GOT3 (cell line): ENCODE results near the gene FAM81A.

Experiments used
- DNase-seq: peaks from one replicate; lab custom pipeline; 2025; ENCODE audit warnings: mixed read lengths; lab: John Stamatoyannopoulos, UW

The FAM81A gene

GRCh38 chr15:59541750-59542149 is 103.8 kb downstream of the FAM81A start:
- DNase-seq: no peak

DNA sequence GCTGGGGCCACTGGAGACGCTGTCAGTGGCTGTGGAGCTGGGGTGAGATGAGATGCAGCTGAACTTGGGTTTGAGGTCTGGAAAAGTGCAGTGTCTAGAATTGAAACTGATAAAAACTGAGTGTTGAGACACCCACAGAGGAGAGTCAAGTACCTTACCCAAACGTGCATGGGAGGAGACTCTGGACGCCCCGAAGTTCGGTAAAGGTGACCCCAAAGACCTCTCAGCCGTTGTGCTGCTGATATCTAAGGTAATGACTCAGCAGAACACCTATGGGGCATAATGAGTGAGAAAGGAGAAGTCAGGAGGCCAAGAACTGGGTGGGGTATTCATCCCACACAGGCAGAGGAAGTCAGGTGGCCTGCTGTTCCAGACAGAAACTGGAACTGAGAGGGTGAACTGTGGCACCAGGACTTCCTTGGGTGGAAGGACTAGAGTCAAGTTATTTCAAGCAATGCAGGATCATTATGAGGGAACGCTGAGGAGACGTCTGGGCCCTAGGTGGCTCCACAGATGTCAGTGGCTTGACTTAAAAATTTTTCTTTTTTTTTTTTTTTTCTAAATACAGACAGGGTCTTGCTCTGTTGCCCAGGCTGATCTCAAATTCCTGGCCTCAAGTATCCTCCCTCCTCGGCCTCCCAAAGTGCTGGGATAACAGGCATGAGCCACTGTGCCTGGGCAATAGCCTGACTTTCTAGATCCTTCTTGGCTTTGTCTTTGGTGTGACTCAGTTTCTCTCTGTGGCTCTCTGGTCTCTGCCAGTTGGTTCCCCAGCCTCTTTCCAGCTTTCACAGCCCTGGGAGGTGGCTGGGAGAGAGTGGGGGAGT is 105.9 kb downstream of the FAM81A start:
- no peak for DNase-seq

- no peak for DNase-seq
These were observed 107.6 kb downstream of the FAM81A start for GRCh38 chr15:59545573-59545972.

DNA sequence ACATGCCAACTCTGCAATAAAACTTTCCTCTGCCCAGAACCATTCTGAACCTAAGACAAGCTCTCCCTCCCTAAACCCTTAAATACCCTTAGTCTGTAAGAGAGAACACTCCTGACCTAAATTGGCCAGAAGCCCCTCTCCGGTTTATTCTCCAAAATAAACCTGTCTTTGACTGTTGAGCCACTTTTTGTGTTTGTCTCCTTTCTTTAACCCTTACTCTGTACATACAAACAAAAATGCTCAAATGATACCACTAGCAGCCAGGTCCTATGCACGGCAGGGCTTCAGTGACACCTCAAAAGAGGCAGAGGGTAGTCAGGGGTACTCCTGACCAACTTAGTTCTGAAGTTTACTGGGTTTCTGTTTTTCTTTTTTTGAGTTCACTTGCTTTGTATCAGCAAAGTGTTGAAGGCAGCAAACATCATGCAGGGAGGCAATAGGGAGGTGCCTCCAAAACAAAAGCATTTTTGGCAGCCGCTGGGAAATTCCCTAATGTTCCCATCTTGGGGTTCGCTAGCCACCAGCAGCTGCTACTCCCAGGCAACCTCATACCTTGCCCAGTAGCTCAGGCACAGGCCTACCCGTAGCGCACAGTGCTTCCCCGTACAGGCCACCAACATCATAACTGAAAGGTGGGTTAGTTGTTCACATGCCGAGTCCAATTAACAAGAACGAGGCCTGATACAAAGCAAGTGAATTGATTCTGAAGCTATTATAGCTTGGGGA is 110.7 kb downstream of the FAM81A start:
- DNase-seq: no peak

GRCh38 chr15:59549301-59550185 is 111.6 kb downstream of the FAM81A start:
- DNase-seq: no peak

DNA sequence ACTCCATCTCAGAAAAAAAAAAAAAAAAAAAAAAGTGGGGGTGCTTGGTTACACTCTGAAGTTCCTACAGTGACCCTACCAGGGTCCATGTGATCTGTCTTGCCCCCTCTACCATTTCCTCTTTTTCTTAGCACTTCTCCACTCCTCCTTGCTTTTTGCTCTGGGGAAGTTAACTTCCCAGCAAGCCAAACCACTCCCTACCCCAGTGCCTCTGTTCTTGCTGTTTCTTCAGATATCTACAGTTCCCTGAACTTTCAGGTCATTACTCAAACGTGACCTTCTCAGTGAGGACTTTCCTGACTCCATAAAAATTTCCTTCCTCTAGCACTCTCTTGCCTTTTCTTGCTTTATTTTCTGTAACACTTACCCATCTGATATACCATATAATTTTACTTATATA is 112.5 kb downstream of the FAM81A start:
- DNase-seq: no peak

- DNase-seq: no peak
These were observed 113.0 kb downstream of the FAM81A start for GRCh38 chr15:59550956-59551355.

GRCh38 chr15:59553879-59554735 is 116.1 kb downstream of the FAM81A start:
- DNase-seq: no peak

- no peak for DNase-seq
These were observed 117.7 kb downstream of the FAM81A start for GRCh38 chr15:59555696-59556095.

DNA sequence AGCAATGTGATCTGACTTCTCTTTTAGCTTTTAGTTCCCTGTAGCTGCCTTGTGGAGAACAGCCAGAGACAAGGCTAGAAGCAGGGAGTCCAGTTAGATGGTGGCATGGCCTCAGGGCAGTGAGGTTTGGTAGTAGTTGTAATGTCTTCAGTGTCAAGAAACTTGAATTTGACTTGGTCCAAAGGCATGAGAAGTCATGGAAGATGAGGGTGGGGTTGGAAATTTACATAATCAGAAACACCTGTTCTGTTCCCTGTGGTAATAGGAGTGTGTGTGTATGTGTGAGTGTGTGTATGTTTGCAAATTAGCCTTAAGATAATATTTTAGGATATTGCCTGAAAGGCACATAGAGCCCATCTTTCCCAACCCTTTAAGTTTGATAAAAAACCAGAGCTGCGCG is 118.4 kb downstream of the FAM81A start:
- no peak for DNase-seq

DNA sequence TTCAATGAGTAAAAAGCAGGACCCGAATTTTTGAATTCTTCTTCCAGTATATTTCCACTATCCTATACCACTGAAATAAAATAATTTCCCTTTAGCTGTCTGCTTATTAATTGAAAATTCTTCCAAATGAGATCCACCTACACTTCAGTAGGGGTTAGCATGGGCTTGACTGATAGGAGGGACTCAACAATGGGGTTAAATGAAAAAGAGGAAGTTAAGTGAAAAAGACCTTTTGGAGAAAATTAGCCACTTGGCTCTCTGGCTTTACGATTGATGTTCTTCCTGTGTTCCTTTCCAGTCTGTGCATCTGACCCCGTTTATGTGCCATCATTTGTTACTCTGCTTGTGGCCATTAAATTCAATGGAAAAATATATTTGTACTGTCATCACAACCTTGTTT is 119.6 kb downstream of the FAM81A start:
- DNase-seq: no peak

DNA sequence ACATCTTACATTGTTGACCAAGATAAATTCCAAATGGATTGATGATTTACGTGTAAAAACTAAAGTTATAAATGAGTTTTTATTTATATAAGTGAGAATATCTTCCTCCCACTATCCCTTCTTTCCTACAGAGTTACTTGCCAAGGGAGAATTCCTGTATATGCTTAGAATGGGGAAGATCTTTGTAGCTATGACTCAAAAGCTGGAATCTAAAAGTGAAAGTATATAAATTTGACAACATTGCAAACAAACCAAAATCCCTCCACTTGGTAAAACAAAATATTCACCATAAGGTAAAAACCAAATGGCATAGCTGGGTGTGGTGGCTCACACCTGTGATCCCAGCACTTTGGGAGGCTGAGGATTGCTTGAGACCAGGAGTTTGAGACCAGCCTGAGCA is 120.9 kb downstream of the FAM81A start:
- no peak for DNase-seq

DNA sequence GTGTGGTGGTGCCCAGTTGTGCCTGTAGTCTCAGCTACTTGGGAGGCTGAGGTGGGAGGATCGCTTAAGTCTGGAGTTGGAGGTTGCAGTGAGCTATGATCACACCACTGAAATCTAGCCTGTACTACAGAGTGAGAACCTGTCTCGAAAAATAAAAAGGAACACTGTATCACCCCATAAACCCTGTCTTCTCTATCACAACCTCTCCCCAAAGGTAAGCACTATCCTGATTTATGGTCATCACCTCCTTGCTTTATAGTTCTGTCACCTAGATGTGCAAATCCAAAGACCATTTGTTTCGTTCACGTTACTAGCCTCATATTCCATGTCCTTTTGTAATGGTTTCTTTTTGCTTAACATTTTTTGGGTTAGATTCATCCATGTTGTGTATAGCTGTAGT is 123.6 kb downstream of the FAM81A start:
- DNase-seq: no peak

DNA sequence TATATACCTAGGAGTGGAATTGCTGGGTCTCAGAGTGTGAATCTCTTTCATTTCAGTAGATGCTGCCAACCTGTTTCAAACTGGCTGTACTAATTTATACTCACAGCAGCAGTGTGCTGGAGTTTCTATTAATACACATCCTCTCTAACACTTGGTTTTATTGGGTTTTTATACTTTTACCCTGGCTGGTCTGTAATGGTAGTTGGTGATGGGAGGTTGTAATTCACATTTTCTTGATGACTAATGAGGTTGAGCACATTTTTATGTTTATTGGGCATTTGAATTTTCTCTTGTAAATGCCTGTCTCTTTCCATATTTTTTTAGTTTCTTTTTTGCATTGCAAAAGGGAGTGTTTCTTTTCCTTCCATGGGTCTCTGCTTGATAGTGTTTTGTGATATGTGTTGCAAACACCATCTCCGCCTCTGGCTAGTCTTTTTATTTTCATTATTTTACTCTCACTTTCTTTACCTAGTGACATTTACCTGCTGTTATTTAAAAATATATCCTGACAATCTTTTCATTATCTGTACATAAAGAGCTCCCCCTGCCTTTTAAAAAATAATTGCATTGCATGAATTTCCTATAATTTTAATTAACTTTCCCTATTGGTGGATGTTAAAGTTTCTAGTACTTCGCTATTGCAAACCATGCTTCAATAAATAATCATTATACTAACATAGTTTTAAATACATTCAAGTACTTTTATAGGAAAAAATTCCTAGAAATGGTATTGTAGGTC is 124.6 kb downstream of the FAM81A start:
- DNase-seq: no peak

GRCh38 chr15:59565299-59565698 is 127.3 kb downstream of the FAM81A start:
- no peak for DNase-seq

GRCh38 chr15:59567324-59567723 is 129.3 kb downstream of the FAM81A start:
- no peak for DNase-seq

DNA sequence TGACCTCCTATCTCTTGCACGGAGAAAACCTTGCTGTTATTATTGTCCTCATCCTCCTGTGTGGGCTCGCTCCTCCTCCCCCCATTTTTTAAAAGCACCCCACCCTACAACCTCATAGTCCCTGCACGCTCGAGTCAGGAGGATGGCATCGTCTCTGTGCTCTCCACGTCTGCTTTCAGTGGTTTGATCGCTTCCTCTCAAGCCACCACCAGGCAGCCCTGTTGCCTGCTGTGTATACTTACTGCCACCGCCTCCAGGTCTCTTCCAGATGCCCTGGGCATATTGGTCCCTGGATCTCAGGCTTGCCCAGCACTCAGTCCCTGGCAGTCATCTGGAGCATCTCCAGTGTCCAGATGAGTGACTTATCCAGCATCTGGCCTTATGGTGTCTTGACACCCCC is 131.5 kb downstream of the FAM81A start:
- DNase-seq: no peak

- no peak for DNase-seq
These were observed 132.3 kb downstream of the FAM81A start for GRCh38 chr15:59570315-59570714.

- no peak for DNase-seq
These were observed 133.6 kb downstream of the FAM81A start for GRCh38 chr15:59571606-59572005.
